PC-9 (cell line): ENCODE data around the gene TSHZ2. TPM values are rescaled to one million over a fixed set of nuclear protein-coding genes. Genes with fewer than 3 reads are reported as not detected.
A peak's percentile ranks its signal among the peaks of the same experiment; 100 is the strongest.

Source experiments
- BruUV-seq: library from RNA; stranded (reverse); fragments of 400-500 nt; replicated peaks from 2 replicates; lab custom pipeline; 2021; lab: Mats Ljungman, UMichigan
- CTCF ChIA-PET: fragments of 300-600 bp; sonication (Branson Sonifier 250); formaldehyde crosslinking; loops from one replicate; lab custom pipeline; 2022; ENCODE audit warnings: antibody characterized with exemption; lab: Charles Lee
- POLR2A ChIA-PET: fragments of 300-600 bp; sonication (Branson Sonifier 250); formaldehyde crosslinking; loops from one replicate; lab custom pipeline; 2022; ENCODE audit warnings: antibody characterized with exemption; ENCODE audit not compliant: unreplicated experiment; lab: Charles Lee
- DNase-seq, 2 experiments: peaks; one replicate each; pipeline versions ENCODE4 v3.0.0 to v3.0.0-alpha.2; 2015 to 2022; ENCODE audit warnings: mixed read lengths in 1 of 2
- H2AFZ ChIP-seq: fragments of 200-600 bp; sonication (generic); 2 replicates; pipeline ENCODE4 v1.8.1; 2017; ENCODE audit warnings: antibody characterized with exemption
- H3F3A ChIP-seq: fragments of 200-600 bp; sonication (generic); 2 replicates; pipeline ENCODE4 v1.8.1; 2017; ENCODE audit warnings: antibody characterized with exemption, mild to moderate bottlenecking, low read depth; ENCODE audit not compliant: insufficient read depth
- H3K27ac ChIP-seq: fragments of 200-600 bp; sonication (generic); 2 replicates; pipeline ENCODE4 v1.6.1; 2016; ENCODE audit warnings: mixed run types
- H3K27me3 ChIP-seq: fragments of 200-600 bp; sonication (generic); 2 replicates; pipeline ENCODE4 v1.6.1; 2016; ENCODE audit warnings: low read depth, mixed run types; ENCODE audit not compliant: insufficient read depth
- H3K36me3 ChIP-seq: fragments of 200-600 bp; sonication (generic); 2 replicates; pipeline ENCODE4 v1.6.1; 2016; ENCODE audit warnings: low read depth, mixed run types
- H3K4me1 ChIP-seq: fragments of 200-600 bp; sonication (generic); replicated peaks from 2 replicates; pipeline ENCODE4 v1.6.1; 2016; ENCODE audit warnings: mixed run types; ENCODE audit not compliant: insufficient read depth
- H3K4me2 ChIP-seq: fragments of 200-600 bp; sonication (generic); 2 replicates; pipeline ENCODE4 v1.6.1; 2017; ENCODE audit warnings: mixed run types
- H3K4me3 ChIP-seq: fragments of 200-600 bp; sonication (generic); 2 replicates; pipeline ENCODE4 v1.6.1; 2016; ENCODE audit warnings: mixed run types
- H3K79me2 ChIP-seq: fragments of 200-600 bp; sonication (generic); 2 replicates; pipeline ENCODE4 v1.6.1; 2017; ENCODE audit warnings: low read depth, mixed run types
- H3K9me2 ChIP-seq: fragments of 200-600 bp; sonication (generic); 2 replicates; pipeline ENCODE4 v1.8.1; 2017; ENCODE audit warnings: mild to moderate bottlenecking; ENCODE audit not compliant: insufficient read depth
- H3K9me3 ChIP-seq: fragments of 200-600 bp; sonication (generic); 2 replicates; pipeline ENCODE4 v1.8.1; 2016; ENCODE audit warnings: low read depth; ENCODE audit not compliant: insufficient read depth
- H4K20me1 ChIP-seq: fragments of 200-600 bp; sonication (generic); 2 replicates; pipeline ENCODE4 v1.8.1; 2017; ENCODE audit not compliant: insufficient read depth
- EZH2 ChIP-seq: fragments of 200-600 bp; sonication (generic); IDR thresholded peaks from 2 replicates; pipeline ENCODE4 v1.8.0; 2017; ENCODE audit warnings: antibody characterized with exemption, low read depth
- intact Hi-C: fragments of 100-400 bp; cut with micrococcal nuclease; formaldehyde crosslinking; loops from one replicate; pipeline ENCODE4 v1.10.0; 2022; ENCODE audit not compliant: unreplicated experiment
- total RNA-seq: library from RNA; stranded (reverse); gene quantifications from 2 replicates; pipeline ENCODE4 v1.2.3, GENCODE V29; 2021
- TF ChIP-seq, protein P1 (sequence below): fragments of 200-600 bp; sonication (generic); conservative IDR thresholded peaks from 2 replicates; pipeline ENCODE4 v1.6.1; 2017; ENCODE audit warnings: mixed run types, antibody characterized with exemption, mild to moderate bottlenecking, moderate library complexity

The TSHZ2 gene
- total RNA-seq, 1 experiment from 2014 or later, result not detected

GRCh38 chr20:53328961-53329360 lies 356.8 kb downstream of the TSHZ2 start:
- no peak for DNase-seq
- Histone ChIP-seq H3F3A (no peaks in the 10 kb centered on the region), H3K4me1 (no peaks in the 10 kb centered on the region), H2AFZ (no peak overlapping the region), H3K27ac (no peak overlapping the region), H3K9me3 (no peaks in the 10 kb centered on the region), H3K4me2 (no peak overlapping the region), H3K79me2 (no peaks in the 10 kb centered on the region), H3K9me2 (no peaks in the 10 kb centered on the region), H3K4me3 (no peak overlapping the region), H3K27me3 (peaks cover 84% of the 10 kb centered on the region), H3K36me3 (no peaks in the 10 kb centered on the region), H4K20me1 (no peaks in the 10 kb centered on the region)
- ChIA-PET CTCF (interaction anchor here (0.7 kb wide), 1 partner anchor 428 kb away, joined by 18 read pairs; no protein-coding TSS in a partner anchor), POLR2A (no interaction called here)
- intact Hi-C loops, result no loop called here
- TF ChIP-seq, protein P1, sequence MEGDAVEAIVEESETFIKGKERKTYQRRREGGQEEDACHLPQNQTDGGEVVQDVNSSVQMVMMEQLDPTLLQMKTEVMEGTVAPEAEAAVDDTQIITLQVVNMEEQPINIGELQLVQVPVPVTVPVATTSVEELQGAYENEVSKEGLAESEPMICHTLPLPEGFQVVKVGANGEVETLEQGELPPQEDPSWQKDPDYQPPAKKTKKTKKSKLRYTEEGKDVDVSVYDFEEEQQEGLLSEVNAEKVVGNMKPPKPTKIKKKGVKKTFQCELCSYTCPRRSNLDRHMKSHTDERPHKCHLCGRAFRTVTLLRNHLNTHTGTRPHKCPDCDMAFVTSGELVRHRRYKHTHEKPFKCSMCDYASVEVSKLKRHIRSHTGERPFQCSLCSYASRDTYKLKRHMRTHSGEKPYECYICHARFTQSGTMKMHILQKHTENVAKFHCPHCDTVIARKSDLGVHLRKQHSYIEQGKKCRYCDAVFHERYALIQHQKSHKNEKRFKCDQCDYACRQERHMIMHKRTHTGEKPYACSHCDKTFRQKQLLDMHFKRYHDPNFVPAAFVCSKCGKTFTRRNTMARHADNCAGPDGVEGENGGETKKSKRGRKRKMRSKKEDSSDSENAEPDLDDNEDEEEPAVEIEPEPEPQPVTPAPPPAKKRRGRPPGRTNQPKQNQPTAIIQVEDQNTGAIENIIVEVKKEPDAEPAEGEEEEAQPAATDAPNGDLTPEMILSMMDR, result no peak
- TF ChIP-seq EZH2, result no peak
- no TSS peak for BruUV-seq

- POLR2A ChIA-PET, result no interaction called here
Measured at GRCh38 chr20:53329781-53330180, 357.6 kb downstream of the TSHZ2 start.

GRCh38 chr20:53330601-53331140 lies 358.5 kb downstream of the TSHZ2 start:
- H3K27ac ChIP-seq, result no peak overlapping the region
- H3K4me3 ChIP-seq, result no peak overlapping the region
- POLR2A ChIA-PET, result no interaction called here
- no peaks in the 10 kb centered on the region for H3K36me3 ChIP-seq
- H2AFZ ChIP-seq, result no peak overlapping the region
- H4K20me1 ChIP-seq, result no peaks in the 10 kb centered on the region
- no peak overlapping the region for H3K4me2 ChIP-seq
- no peaks in the 10 kb centered on the region for H3F3A ChIP-seq
- TF ChIP-seq, protein P1, result no peak
- TF ChIP-seq EZH2, result no peak
- CTCF ChIA-PET, result no interaction called here
- no peaks in the 10 kb centered on the region for H3K9me3 ChIP-seq
- no TSS peak for BruUV-seq
- intact Hi-C loops, result no loop called here
- H3K4me1 ChIP-seq, result no peaks in the 10 kb centered on the region
- no peaks in the 10 kb centered on the region for H3K79me2 ChIP-seq
- H3K9me2 ChIP-seq, result no peaks in the 10 kb centered on the region
- DNase-seq, result peak in 1 of 2 experiments; percentile 30
- peaks cover 67% of the 10 kb centered on the region for H3K27me3 ChIP-seq

More at GRCh38 chr20:53329781-53330180, 357.6 kb downstream of the TSHZ2 start:
- no TSS peak for BruUV-seq
- Histone ChIP-seq H2AFZ (no peak overlapping the region), H3K36me3 (no peaks in the 10 kb centered on the region), H3K79me2 (no peaks in the 10 kb centered on the region), H3K4me2 (no peak overlapping the region), H3F3A (no peaks in the 10 kb centered on the region), H3K9me3 (no peaks in the 10 kb centered on the region), H3K4me1 (no peaks in the 10 kb centered on the region), H3K9me2 (no peaks in the 10 kb centered on the region), H4K20me1 (no peaks in the 10 kb centered on the region), H3K4me3 (no peak overlapping the region), H3K27ac (no peak overlapping the region), H3K27me3 (peaks cover 76% of the 10 kb centered on the region)
- CTCF ChIA-PET, result no interaction called here
- DNase-seq, result no peak
- no peak for TF ChIP-seq EZH2
- TF ChIP-seq, protein P1, result no peak
- intact Hi-C loops, result no loop called here
